ENCODE measurements around the gene IGF2BP3.

DNA sequence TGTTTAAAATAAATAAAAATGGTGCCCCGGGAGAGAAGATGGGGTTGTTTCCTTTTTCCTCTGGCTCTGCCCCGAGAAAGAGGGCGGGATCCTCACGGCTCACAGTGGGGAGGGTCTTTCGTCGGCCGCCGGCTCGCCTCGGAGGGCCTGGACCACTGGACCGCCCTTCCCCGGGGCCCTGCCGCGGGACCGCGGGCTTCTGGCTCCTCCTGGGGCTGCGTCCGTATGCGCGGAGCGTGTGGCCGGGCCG, 3.5 kb upstream of the IGF2BP3 start:
- TF ChIP-seq POLR2A (IDR thresholded peaks at IDR 0.05) (no peak), CTCF (IDR thresholded peaks at IDR 0.05) (no peak)
